ENCODE measurements around the gene DNAH6. TPM values are rescaled to one million over a fixed set of nuclear protein-coding genes. Genes with fewer than 3 reads are reported as not detected.

DNAH6 gene
- polyA plus RNA-seq, 1 donor (not counting 4 experiments of a cell fraction or from before 2014, with no cell fraction given) = 0.05 TPM

GRCh38 chr2:84539729-84540128 is 23.4 kb downstream of the DNAH6 start:
- H3K9me3 ChIP-seq (ENCODE audit: control insufficient read depth, low read depth, low read length) = no peaks in the 10 kb centered on the region
- H3K9me1 ChIP-seq (ENCODE audit: control insufficient read depth, extremely low read depth, insufficient read depth, low read length) = no peaks in the 10 kb centered on the region
- TF ChIP-seq EZH2 (IDR thresholded peaks at IDR 0.05; ENCODE audit: low read length) (no peak), CTCF (optimal IDR thresholded peaks at IDR 0.05 in 1 of 3, IDR thresholded peaks at IDR 0.05 in 1 of 3, conservative IDR thresholded peaks at IDR 0.05 in 1 of 3; ENCODE audit: extremely low read depth in 1 of 3, insufficient read depth in 2 of 3, low read length in 3 of 3) (no peak)
- H4K20me1 ChIP-seq (ENCODE audit: control insufficient read depth, extremely low read depth, insufficient read depth, low read length) = no peaks in the 10 kb centered on the region
- no peaks in the 10 kb centered on the region for H3K27me3 ChIP-seq (ENCODE audit: control insufficient read depth, extremely low read depth, insufficient read depth, low read length)
- DNase-seq (ENCODE audit: low read depth, low spot score) = no peak
- H3K4me2 ChIP-seq (ENCODE audit: control insufficient read depth, extremely low read depth, insufficient read depth, low read depth, low read length) = no peak overlapping the region
- no peak overlapping the region for H3K9ac ChIP-seq (ENCODE audit: control insufficient read depth, extremely low read depth, insufficient read depth, low read length)
- no peaks in the 10 kb centered on the region for H3K79me2 ChIP-seq (ENCODE audit: control insufficient read depth, insufficient read depth, low read length)
- no peak overlapping the region for H2AFZ ChIP-seq (ENCODE audit: control insufficient read depth, low read length)
- no peaks in the 10 kb centered on the region for H3K36me3 ChIP-seq (ENCODE audit: control insufficient read depth in 2 of 2, extremely low read depth in 1 of 2, insufficient read depth in 2 of 2, low read length in 2 of 2)
- no peaks in the 10 kb centered on the region for H3K4me1 ChIP-seq (ENCODE audit: control insufficient read depth, extremely low read depth, insufficient read depth, low read length)
- dilution Hi-C loops (cut with MboI; ENCODE audit: extremely low pct_ligation_motif_present, low sequenced_read_pairs) = no loop called here
- no peak overlapping the region for H3K27ac ChIP-seq (ENCODE audit: control insufficient read depth, insufficient read depth, low read length)
- FAIRE-seq = no peak
- no peak overlapping the region for H3K4me3 ChIP-seq (ENCODE audit: control insufficient read depth in 2 of 3, extremely low read depth in 1 of 3, insufficient read depth in 2 of 3, low read depth in 1 of 3, low read length in 3 of 3)

GRCh38 chr2:84545005-84545404 is 28.7 kb downstream of the DNAH6 start:
- no peak overlapping the region for H2AFZ ChIP-seq (ENCODE audit: control insufficient read depth, low read length)
- H3K4me1 ChIP-seq (ENCODE audit: control insufficient read depth, extremely low read depth, insufficient read depth, low read length) = no peaks in the 10 kb centered on the region
- no peaks in the 10 kb centered on the region for H3K9me3 ChIP-seq (ENCODE audit: control insufficient read depth, low read depth, low read length)
- no peak overlapping the region for H3K4me3 ChIP-seq (ENCODE audit: control insufficient read depth in 2 of 3, extremely low read depth in 1 of 3, insufficient read depth in 2 of 3, low read depth in 1 of 3, low read length in 3 of 3)
- DNase-seq (ENCODE audit: low read depth, low spot score) = no peak
- H3K9me1 ChIP-seq (ENCODE audit: control insufficient read depth, extremely low read depth, insufficient read depth, low read length) = no peaks in the 10 kb centered on the region
- dilution Hi-C loops (cut with MboI; ENCODE audit: extremely low pct_ligation_motif_present, low sequenced_read_pairs) = no loop called here
- no peaks in the 10 kb centered on the region for H4K20me1 ChIP-seq (ENCODE audit: control insufficient read depth, extremely low read depth, insufficient read depth, low read length)
- no peaks in the 10 kb centered on the region for H3K27me3 ChIP-seq (ENCODE audit: control insufficient read depth, extremely low read depth, insufficient read depth, low read length)
- no peaks in the 10 kb centered on the region for H3K36me3 ChIP-seq (ENCODE audit: control insufficient read depth in 2 of 2, extremely low read depth in 1 of 2, insufficient read depth in 2 of 2, low read length in 2 of 2)
- no peak overlapping the region for H3K9ac ChIP-seq (ENCODE audit: control insufficient read depth, extremely low read depth, insufficient read depth, low read length)
- FAIRE-seq = no peak
- no peaks in the 10 kb centered on the region for H3K79me2 ChIP-seq (ENCODE audit: control insufficient read depth, insufficient read depth, low read length)
- TF ChIP-seq CTCF (optimal IDR thresholded peaks at IDR 0.05 in 1 of 3, IDR thresholded peaks at IDR 0.05 in 1 of 3, conservative IDR thresholded peaks at IDR 0.05 in 1 of 3; ENCODE audit: extremely low read depth in 1 of 3, insufficient read depth in 2 of 3, low read length in 3 of 3) (no peak), EZH2 (IDR thresholded peaks at IDR 0.05; ENCODE audit: low read length) (no peak)
- no peak overlapping the region for H3K27ac ChIP-seq (ENCODE audit: control insufficient read depth, insufficient read depth, low read length)
- no peak overlapping the region for H3K4me2 ChIP-seq (ENCODE audit: control insufficient read depth, extremely low read depth, insufficient read depth, low read depth, low read length)
